Coronary artery (tissue), 2 donors: ENCODE data around the gene TRPV4.

Source experiments
- DNase-seq: peaks from one replicate; pipeline ENCODE4 v3.0.0-alpha.2; 2017; ENCODE audit warnings: low spot score
- H3K27ac ChIP-seq, 2 donors: fragments of 200-600 bp; sonication (generic); one replicate each; pipeline ENCODE4 v1.5.1; 2016 to 2019
- H3K4me3 ChIP-seq: fragments of 200-600 bp; sonication (generic); 2 replicates; pipeline ENCODE4 v1.5.1; 2016; ENCODE audit warnings: mild to moderate bottlenecking, moderate library complexity
- TF ChIP-seq, protein P1 (sequence below): fragments of 200-600 bp; sonication (generic); IDR thresholded peaks from one replicate; pipeline ENCODE4 v1.5.1; 2019; ENCODE audit warnings: antibody characterized with exemption

TRPV4 gene

DNA sequence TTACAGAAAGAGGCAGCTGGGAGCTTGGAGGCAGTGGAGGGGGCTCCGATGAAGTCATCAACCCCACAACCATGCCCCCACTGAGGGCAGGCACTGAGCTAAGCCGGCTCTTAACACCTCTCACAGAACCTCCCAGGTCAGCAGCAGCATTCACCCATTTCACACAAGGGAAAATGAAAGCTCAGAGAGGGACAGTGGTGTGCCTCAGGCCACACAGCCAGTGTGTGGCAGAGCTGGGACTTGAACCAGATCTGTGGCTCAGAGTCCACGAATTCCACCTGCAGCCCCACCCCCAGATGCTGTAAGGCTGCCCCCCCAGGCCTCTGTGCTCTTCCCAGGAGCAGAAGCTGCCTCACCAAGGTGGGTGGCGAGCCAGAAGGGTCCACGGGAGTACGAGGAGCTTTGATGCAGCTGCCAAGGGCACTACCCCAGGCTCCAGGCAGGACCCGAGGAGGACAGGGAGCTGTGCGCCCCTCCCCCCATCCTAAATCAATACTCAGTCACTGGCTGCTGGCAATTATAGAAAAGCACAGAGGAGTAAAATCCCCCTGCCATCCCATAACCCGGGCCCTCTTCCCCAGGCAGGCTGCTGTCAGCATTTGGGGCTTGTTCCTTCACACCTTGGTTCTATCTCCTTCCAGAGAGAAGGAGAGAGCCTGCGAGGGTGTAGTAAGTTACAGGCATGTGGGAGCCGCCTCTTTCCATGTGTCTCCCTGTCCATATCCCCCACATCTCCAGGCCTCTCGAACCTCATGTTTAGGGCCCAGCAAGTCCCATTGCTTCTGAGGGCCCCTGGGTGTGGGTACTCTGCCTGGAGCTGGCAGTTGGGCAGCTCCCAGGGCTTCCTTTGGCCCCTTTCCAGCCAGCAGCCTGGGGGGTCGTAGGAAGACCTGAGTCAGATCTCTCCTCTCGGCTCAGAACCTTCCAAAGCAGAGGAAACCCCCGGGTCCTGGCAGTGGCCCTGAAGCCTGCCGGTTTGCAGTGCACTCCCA, 72.0 kb downstream of the TRPV4 start:
- peak; percentile 46 for DNase-seq
- Histone ChIP-seq H3K4me3 (no peak overlapping the region), H3K27ac (no peak overlapping the region)
- TF ChIP-seq, protein P1, sequence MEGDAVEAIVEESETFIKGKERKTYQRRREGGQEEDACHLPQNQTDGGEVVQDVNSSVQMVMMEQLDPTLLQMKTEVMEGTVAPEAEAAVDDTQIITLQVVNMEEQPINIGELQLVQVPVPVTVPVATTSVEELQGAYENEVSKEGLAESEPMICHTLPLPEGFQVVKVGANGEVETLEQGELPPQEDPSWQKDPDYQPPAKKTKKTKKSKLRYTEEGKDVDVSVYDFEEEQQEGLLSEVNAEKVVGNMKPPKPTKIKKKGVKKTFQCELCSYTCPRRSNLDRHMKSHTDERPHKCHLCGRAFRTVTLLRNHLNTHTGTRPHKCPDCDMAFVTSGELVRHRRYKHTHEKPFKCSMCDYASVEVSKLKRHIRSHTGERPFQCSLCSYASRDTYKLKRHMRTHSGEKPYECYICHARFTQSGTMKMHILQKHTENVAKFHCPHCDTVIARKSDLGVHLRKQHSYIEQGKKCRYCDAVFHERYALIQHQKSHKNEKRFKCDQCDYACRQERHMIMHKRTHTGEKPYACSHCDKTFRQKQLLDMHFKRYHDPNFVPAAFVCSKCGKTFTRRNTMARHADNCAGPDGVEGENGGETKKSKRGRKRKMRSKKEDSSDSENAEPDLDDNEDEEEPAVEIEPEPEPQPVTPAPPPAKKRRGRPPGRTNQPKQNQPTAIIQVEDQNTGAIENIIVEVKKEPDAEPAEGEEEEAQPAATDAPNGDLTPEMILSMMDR, result no peak

DNA sequence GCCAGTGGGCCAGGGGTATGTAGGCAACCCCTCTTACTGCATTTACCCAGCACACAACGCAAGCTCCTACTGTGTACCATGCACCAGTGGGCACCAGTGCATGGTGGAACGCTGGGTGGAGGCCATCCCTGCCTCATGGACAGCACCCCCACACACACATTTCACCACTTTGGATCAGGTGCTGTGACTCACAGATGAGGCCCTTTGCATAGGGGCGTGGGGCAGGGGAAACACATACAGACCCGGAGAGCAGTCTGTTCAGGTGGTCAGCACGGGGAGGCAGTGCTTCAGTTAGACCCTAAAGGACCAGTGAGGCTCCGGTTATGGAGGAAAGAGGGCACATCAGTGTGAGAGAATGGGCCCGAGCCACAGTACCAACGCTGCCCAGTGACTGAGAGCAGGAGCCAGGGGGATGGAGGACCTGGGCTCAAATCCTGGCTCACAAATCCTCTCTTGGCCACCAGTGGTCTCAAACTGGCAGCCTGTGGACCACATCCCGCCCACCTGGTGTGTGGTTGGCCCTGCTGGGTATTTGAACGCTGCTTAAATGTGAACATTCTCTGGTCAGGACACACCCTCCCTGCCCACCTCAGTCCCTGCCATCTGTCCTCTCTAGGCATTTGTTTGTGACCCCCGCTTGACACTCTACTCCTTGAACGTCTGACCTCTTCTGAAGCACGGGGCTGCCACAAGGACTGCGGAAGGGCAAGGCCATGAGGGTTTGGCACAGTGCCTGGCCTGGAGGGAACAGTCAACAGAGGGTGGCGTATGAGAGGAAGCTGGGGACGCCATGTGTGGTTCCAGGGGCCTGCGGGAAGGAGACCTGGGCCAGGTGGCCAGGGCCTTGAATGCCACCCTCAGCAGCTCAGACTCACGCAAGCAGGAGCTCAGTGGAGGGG, 72.9 kb downstream of the TRPV4 start:
- TF ChIP-seq, protein P1, result no peak
- no peak overlapping the region for H3K27ac ChIP-seq
- no peak overlapping the region for H3K4me3 ChIP-seq
- peak; percentile 53 for DNase-seq

DNA sequence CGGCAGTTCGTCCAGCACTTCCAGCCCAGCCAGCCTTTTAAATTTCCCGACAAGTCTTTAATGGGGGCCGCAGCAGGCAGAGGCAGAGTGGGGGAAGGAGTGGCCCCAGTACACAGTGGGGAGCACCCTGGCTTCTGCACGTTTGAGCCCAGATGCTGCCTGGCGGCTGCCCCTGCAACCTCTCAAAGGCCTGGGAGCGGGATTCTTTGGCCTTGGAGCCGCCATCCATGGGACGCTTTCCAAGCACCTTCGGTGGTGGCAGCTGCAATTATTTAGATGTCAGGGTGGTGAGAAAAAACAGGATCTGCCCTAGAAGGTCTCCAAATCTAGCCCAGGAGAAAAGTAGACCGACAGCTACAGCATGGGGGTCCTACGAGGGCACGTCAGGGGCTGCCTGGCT, 73.6 kb downstream of the TRPV4 start:
- Histone ChIP-seq H3K4me3 (no peak overlapping the region), H3K27ac (no peak overlapping the region)
- TF ChIP-seq, protein P1, result no peak
- DNase-seq, result peak; percentile 29

DNA sequence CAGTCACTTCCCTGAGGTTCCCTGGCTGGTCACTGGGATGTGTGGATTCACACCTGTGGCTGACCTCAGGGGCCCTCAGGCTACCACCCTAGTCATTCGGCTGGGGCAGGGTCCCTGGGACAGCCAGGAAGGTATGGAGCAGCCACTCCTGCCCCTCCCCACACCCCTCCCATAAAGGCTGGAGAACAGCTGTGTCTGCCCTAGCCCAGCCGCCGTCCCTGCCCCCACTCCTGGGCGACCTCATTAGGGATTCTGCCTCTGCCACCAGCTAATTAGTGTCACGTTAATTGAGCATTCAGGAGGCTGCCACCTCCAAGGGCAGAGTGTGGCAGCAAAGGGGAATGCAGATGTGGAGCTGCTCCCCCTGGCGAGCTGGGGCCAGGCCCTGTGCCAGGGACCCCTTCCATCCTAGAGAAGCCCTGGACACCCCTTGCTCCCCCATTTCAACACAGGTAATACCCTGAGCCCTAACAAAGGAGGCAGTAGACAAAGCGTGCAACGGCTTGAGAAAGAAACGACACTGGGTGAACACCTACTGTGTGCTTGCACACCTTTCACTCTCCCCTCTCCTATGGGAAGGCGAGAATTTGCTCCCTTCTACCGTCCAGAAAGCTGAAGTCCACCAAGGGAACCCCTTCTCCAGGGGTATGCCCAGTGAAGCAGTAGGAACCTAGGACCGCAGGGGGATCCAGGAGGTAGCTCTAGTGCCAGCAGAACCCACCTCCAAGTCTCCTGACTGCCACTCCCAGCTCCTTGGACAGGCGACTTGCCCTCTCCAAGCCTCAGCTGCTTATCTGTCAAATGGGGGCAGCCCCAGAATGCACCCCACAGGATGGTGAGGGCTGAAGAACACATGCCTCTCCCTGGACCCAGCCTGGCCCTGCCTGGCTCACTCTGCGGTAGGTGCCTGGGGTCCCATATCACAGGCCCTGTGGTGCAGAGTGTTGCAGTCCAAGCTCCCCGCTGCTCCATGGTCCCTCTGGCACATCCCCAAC, 74.5 kb downstream of the TRPV4 start:
- TF ChIP-seq, protein P1, result no peak
- H3K4me3 ChIP-seq, result no peak overlapping the region
- no peak overlapping the region for H3K27ac ChIP-seq
- peak; percentile 47 for DNase-seq

DNA sequence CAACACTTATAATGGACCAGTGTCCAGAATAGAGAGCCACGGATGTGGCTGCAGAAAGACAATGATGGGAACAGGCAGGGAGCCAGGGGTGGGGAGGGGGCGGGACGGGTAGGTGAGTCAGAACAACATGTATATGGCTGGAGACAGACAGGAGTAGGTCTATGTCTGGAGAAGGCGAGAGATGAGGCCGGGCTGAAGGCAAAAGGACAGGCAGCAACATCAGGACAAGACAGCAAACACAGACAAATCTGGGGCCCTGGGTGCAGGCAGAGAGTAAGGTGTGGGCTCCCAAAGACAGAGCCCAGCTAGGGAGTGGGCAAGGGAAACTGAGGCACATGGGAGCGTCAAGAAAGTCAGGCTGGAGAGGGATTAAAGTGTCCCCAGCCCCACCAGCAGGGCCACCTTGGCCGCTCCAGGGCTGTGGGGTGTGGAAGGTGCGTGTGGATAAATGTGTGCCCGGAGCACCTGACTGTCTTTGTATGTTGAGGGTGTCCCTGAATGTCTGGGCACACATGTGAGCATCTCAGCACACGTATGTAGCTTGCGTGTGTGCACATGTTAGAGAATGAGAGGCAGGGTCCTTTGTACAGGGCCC, 75.4 kb downstream of the TRPV4 start:
- peak; percentile 50 for DNase-seq
- TF ChIP-seq, protein P1, result no peak
- no peak overlapping the region for H3K4me3 ChIP-seq
- no peak overlapping the region for H3K27ac ChIP-seq

DNA sequence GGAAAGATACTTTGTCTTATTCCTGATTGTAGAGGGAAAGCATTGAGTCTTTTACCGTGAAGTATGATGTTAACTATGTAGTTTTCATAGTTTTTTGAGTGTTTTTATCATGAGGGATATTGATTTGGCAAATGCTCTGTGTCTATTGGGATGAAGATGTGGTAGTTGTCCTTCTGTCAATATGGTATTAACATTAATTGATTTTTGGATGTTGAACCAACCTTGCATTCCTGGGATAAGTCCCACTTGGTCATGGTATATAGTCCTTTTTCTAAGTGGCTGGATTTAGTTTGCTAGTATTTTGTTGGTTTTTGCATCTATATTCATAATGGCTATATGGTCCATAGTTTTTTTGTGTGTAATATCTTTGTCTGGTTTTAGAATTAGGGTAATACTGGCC, 76.7 kb downstream of the TRPV4 start:
- H3K27ac ChIP-seq, result no peak overlapping the region
- TF ChIP-seq, protein P1, result no peak
- DNase-seq, result no peak
- H3K4me3 ChIP-seq, result no peak overlapping the region
